ENCODE data around the gene UQCRC2. TPM values are rescaled to one million over a fixed set of nuclear protein-coding genes. Genes with fewer than 3 reads are reported as not detected.

The UQCRC2 gene
- total and polyA plus RNA-seq, 12 donors: 108 to 386 (median 214) TPM

DNA sequence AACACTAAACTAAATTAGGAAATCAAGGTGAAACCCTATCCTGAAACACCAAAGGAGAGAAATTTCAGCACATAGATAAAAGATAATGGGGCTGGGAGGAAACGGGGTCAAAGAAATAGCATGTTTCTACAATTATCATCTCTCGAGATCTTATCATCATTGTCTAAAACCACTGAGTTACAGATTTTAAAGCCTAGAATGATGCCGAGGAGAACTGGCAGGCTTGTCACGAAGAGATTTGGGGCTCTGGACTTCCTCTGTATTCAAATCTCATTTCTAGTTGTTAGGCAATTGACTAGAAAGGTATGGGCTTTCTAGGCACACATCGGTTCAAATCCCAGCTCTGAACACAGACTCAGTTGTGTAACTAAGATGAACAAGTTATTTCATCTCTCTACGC lies 38.5 kb downstream of the UQCRC2 start:
- Histone ChIP-seq H3K36me3 (replicated peaks in 1 of 2) (no peaks in the 10 kb centered on the region), H3K27ac (no peak overlapping the region), H3K4me3 (no peak overlapping the region), H3K9me3 (replicated peaks in 1 of 3) (no peaks in the 10 kb centered on the region), H3K27me3 (no peaks in the 10 kb centered on the region), H3K4me1 (replicated peaks in 1 of 2) (peaks cover 0 to 12% of the 10 kb centered on the region in 2 donors)
- no peak for DNase-seq
- no peak for TF ChIP-seq POLR2A (IDR thresholded peaks at IDR 0.05)
- TF ChIP-seq, protein P1, sequence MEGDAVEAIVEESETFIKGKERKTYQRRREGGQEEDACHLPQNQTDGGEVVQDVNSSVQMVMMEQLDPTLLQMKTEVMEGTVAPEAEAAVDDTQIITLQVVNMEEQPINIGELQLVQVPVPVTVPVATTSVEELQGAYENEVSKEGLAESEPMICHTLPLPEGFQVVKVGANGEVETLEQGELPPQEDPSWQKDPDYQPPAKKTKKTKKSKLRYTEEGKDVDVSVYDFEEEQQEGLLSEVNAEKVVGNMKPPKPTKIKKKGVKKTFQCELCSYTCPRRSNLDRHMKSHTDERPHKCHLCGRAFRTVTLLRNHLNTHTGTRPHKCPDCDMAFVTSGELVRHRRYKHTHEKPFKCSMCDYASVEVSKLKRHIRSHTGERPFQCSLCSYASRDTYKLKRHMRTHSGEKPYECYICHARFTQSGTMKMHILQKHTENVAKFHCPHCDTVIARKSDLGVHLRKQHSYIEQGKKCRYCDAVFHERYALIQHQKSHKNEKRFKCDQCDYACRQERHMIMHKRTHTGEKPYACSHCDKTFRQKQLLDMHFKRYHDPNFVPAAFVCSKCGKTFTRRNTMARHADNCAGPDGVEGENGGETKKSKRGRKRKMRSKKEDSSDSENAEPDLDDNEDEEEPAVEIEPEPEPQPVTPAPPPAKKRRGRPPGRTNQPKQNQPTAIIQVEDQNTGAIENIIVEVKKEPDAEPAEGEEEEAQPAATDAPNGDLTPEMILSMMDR (IDR thresholded peaks at IDR 0.05): no peak
- WGBS, 4 donors: 72 to 79% (median 77%) methylated on average over 6 of the region's 6 CpGs
- intact Hi-C loops (cut with DNase I): loop anchor here in 1 of 2 donors (10.0 kb wide), 1 partner anchor 103 kb away; the partner anchor contains the start of gene VWA3A

DNA sequence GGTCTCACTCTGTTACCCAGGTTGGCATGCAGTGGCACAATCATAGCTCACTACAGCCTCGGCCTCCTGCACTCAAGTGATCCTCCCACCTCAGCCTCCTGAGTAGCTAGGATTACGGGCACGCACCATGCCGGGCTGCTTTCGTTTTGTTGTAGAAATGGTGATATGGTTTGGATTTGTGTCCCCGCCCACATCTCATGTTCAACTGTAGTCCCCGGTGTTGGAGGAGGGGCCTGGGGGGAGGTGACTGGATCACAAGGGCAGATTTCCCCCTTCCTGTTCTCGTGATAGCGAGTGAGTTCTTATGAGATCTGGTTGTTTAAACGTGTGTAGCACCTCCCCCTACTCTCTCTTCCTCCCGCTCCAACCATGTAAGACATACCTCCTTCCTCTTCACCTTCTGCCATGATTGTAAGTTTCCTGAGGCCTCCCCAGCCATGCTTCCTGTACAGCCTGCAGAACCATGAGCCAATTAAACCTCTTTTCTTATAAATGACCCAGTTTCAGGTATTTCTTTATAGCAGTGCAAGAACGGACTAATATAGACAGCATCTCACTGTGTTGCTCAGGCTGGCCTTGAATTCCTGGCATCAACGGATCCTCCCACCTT lies 41.8 kb downstream of the UQCRC2 start:
- intact Hi-C loops (cut with DNase I): loop anchor here in 1 of 2 donors (10.0 kb wide), 1 partner anchor 100 kb away; the partner anchor contains the start of gene VWA3A

DNA sequence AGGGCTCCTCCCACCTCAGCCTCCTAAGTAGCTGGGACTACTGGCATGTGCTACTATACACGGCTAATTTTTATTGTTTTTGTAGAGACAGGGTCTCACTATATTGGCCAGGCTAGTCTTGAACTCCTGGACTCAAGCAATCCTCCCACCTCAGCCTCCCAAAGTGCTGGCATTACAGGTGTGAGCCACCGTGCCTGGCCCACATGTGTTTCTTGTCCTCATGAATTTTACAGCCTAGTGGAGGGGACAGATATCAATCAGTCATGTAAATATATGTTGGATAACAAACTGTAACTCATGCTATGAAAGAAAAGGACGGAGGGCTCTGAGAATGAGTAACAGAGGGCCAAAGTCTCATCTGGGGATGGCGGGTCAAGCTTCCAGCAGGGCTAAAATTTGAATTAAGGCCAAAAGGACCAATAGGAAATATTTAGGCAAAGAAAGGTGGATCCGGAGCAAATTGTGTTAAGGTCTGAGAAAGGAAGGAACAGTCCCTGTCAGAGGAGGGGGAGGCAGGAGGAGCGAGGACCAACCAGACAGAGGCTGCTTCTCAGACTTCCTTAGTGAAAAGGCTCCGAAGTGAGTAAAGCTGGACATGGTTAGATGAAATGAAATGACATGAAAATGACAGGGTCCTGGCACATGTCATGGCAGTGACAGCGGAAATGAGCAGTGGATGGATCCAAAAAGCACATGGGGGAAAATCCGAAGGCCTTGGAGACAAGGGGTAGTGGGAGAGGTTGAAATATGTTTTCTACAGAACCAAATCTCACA lies 43.9 kb downstream of the UQCRC2 start:
- TF ChIP-seq, protein P1 (IDR thresholded peaks at IDR 0.05): no peak
- TF ChIP-seq POLR2A (IDR thresholded peaks at IDR 0.05): no peak
- H3K4me1 ChIP-seq (replicated peaks in 1 of 2): peaks cover 5 to 14% of the 10 kb centered on the region in 2 donors
- no peaks in the 10 kb centered on the region for H3K36me3 ChIP-seq (replicated peaks in 1 of 2)
- WGBS, 4 donors: 79 to 89% (median 86%) methylated on average over 9 of the region's 9 CpGs
- no peak for DNase-seq
- no peak overlapping the region for H3K27ac ChIP-seq
- H3K9me3 ChIP-seq (replicated peaks in 1 of 3): no peaks in the 10 kb centered on the region
- H3K4me3 ChIP-seq: no peak overlapping the region
- H3K27me3 ChIP-seq: no peaks in the 10 kb centered on the region
- intact Hi-C loops (cut with DNase I): loop anchor here in 1 of 2 donors (10.0 kb wide), 1 partner anchor 98 kb away; the partner anchor contains the start of gene VWA3A

More for the DNA sequence above, 41.8 kb downstream of the UQCRC2 start:
- Histone ChIP-seq H3K4me3 (no peak overlapping the region), H3K4me1 (replicated peaks in 1 of 2) (no peaks in the 10 kb centered on the region), H3K9me3 (replicated peaks in 1 of 3) (no peaks in the 10 kb centered on the region), H3K36me3 (replicated peaks in 1 of 2) (no peaks in the 10 kb centered on the region), H3K27me3 (no peaks in the 10 kb centered on the region), H3K27ac (no peak overlapping the region)
- TF ChIP-seq, protein P1 (IDR thresholded peaks at IDR 0.05): no peak
- no peak for TF ChIP-seq POLR2A (IDR thresholded peaks at IDR 0.05)
- WGBS, 4 donors: 78 to 87% (median 79%) methylated on average over 13 of the region's 13 CpGs
- no peak for DNase-seq

DNA sequence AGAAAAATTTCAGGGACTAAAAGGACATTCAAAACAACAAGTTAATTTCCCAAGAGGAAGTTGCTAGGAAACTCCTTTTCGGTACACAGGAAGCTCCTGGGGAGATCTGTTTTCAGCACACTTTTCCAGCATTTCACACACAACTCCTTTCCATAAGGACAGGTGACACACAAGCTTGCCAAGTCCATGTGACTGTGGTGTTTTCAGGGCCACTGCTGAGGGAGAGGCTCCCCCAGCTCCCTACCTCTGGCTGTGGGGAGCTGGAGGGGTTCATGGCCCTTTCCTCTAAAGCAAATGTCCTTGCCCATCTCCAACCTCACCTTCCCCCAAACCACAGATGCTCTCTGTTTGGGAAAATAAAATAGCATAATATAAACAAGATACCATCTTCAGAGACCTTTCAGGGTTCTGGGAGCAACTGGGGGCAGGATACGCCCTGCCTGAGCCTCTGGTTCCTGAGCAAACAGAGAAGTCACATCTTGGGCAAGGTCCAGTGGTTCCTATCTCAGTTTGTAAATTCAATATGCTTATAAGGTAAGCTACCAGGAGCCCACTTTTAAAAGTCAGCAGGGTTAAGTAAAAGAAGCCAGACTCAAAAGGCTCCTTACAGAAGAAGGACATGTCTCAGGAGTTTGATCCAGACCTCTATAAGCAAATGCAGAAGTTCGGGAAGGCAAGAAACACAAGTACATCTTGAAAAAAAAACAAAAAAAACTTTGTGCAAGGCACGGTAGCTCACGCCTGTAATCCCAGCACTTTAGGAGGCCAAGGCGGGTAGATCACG lies 44.7 kb downstream of the UQCRC2 start:
- Histone ChIP-seq H3K27ac (no peak overlapping the region), H3K27me3 (no peaks in the 10 kb centered on the region), H3K9me3 (replicated peaks in 1 of 3) (no peaks in the 10 kb centered on the region), H3K4me1 (replicated peaks in 1 of 2) (peaks cover 5 to 15% of the 10 kb centered on the region in 2 donors), H3K36me3 (replicated peaks in 1 of 2) (no peaks in the 10 kb centered on the region), H3K4me3 (no peak overlapping the region)
- 84 to 90% (median 87%) methylated on average over 7 of the region's 7 CpGs for WGBS, 4 donors
- intact Hi-C loops (cut with DNase I): loop anchor here in 1 of 2 donors (10.0 kb wide), 1 partner anchor 97 kb away; the partner anchor contains the start of gene VWA3A
- no peak for TF ChIP-seq POLR2A (IDR thresholded peaks at IDR 0.05)
- TF ChIP-seq, protein P1 (IDR thresholded peaks at IDR 0.05): no peak
- DNase-seq: no peak

All from adrenal gland (tissue), 12 donors.